AG10803 (cell line): ENCODE results near the gene FAXDC2.
"Not testable (repeated sequence)": the region's sequence is repeated elsewhere in the genome, so short reads cannot be mapped to it uniquely, and the experiment has no call there.

Experiments
- DNase-seq: peaks from one replicate; pipeline ENCODE4 v3.0.0; 2010; ENCODE audit warnings: low read depth
- H3K4me3 ChIP-seq: 2 replicates; pipeline ENCODE4 v1.5.1; 2011; ENCODE audit warnings: mild to moderate bottlenecking, low read length, control low read depth
- CTCF ChIP-seq: conservative IDR thresholded peaks from 2 replicates; pipeline ENCODE4 v1.5.1; 2011; ENCODE audit warnings: mild to moderate bottlenecking, low read length, control low read depth, inconsistent platforms

FAXDC2 gene

GRCh38 chr5:154837009-154837901, 13.1 kb downstream of the FAXDC2 start:
- DNase-seq = no peak
- TF ChIP-seq CTCF = no peak
- no peak overlapping the region for H3K4me3 ChIP-seq

DNA sequence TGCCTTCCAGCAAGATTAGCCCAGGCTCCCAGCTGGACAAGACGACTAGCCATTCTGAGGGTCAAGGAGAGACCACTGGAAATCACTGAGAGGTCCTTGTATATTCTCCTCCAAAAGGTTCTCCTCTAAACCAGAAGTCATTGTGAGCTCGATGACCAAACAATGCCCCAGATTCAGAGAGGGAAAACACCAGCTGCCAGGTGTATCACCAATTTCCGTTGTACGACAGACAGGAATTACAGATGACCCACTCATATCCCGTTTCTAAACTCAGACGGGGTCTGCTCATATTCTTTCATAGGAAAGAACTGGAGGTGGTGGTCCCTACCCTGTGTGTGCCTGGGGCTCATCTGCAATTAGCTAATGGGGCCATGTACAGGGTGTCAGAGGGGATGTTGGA, 14.2 kb downstream of the FAXDC2 start:
- H3K4me3 ChIP-seq = no peak overlapping the region
- TF ChIP-seq CTCF = no peak
- DNase-seq = no peak

DNA sequence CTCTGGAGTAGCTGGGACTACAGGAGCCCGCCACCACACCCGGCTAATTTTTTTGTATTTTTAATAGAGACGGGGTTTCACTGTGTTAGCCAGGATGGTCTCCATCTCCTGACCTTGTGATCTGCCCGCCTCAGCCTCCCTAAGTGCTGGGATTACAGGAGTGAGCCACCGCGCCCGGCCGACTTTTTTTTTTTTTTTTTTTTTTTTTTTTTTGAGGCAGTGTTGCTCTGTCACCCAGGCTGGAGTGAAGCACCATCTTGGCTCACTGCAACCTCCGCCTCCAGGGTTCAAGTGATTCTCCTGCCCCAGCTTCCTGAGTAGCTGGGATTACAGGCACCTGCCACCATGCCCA, 14.7 kb downstream of the FAXDC2 start:
- not testable (repeated sequence) for DNase-seq, H3K4me3 ChIP-seq

GRCh38 chr5:154834053-154834452, 16.4 kb downstream of the FAXDC2 start:
- H3K4me3 ChIP-seq = no peak overlapping the region
- no peak for DNase-seq

GRCh38 chr5:154832804-154833203, 17.6 kb downstream of the FAXDC2 start:
- not testable (repeated sequence) for DNase-seq, H3K4me3 ChIP-seq

More at GRCh38 chr5:154834053-154834452, 16.4 kb downstream of the FAXDC2 start:
- TF ChIP-seq CTCF = no peak

GRCh38 chr5:154831451-154831850, 19.0 kb downstream of the FAXDC2 start:
- H3K4me3 ChIP-seq = no peak overlapping the region
- no peak for TF ChIP-seq CTCF

GRCh38 chr5:154830596-154830995, 19.8 kb downstream of the FAXDC2 start:
- DNase-seq = no peak
- TF ChIP-seq CTCF = no peak
- H3K4me3 ChIP-seq = no peak overlapping the region

More at GRCh38 chr5:154831451-154831850, 19.0 kb downstream of the FAXDC2 start:
- no peak for DNase-seq

- DNase-seq = no peak
- H3K4me3 ChIP-seq = no peak overlapping the region
- TF ChIP-seq CTCF = no peak
Observed at GRCh38 chr5:154830219-154830595, 20.2 kb downstream of the FAXDC2 start.
